GM12801 (cell line): ENCODE results near the gene PLA2G2D.

Source experiments
- TF ChIP-seq, protein P1 (sequence below): IDR thresholded peaks from one replicate; pipeline ENCODE4 v1.5.1; 2011; ENCODE audit warnings: control low read depth; ENCODE audit not compliant: insufficient read length; ENCODE audit errors: extremely low read depth

The PLA2G2D gene

DNA sequence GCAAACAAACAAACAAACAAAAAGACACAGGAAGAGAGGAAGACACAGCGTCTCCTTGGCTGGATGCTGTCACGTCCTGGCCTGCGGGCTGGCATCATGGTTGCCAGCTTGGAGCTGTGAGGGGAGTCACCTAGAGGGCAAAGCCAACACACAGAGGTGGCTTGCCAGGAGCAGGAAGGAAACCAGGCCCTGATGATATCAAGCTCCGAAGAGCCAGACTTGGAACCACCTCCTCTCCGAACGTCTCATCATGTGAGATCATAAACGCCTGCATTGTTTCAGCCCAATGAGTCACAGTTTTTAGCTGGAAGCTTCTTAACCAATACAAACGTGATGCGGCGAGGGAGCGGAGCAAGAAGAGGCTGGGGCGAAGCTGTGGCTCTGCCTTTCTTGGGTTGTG is 8.7 kb downstream of the PLA2G2D start:
- TF ChIP-seq, protein P1, sequence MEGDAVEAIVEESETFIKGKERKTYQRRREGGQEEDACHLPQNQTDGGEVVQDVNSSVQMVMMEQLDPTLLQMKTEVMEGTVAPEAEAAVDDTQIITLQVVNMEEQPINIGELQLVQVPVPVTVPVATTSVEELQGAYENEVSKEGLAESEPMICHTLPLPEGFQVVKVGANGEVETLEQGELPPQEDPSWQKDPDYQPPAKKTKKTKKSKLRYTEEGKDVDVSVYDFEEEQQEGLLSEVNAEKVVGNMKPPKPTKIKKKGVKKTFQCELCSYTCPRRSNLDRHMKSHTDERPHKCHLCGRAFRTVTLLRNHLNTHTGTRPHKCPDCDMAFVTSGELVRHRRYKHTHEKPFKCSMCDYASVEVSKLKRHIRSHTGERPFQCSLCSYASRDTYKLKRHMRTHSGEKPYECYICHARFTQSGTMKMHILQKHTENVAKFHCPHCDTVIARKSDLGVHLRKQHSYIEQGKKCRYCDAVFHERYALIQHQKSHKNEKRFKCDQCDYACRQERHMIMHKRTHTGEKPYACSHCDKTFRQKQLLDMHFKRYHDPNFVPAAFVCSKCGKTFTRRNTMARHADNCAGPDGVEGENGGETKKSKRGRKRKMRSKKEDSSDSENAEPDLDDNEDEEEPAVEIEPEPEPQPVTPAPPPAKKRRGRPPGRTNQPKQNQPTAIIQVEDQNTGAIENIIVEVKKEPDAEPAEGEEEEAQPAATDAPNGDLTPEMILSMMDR, result no peak

DNA sequence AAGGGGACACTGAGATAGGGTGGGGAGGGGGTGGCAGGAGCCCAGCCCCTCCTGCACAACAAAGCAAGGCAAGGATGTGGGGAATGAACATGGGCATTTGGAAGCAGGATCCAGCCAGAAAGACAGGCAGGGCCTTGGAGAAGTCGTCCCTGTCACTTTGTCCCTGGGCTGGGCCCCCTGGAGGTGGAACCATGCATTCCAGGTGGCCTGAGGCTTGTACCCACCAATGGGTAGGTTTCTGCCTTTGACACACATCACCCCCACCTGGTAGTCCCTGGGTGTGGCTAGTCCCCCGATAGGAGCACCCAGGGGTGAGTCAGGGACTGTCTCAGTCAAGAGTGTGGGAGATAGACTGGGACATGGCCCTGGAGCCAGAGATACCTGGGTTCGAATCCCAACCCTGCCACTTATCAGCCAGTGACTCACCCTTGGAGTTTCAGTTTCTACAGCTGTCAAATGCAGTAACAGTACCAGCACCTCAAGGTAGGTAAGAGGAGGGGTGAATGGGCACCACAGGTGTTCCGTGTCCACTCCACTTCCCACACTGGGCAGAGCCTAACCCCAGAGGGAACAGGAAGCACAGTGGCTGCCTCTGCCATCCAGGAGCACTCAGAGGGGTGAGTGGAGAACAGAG is 10.0 kb downstream of the PLA2G2D start:
- TF ChIP-seq, protein P1, result no peak

DNA sequence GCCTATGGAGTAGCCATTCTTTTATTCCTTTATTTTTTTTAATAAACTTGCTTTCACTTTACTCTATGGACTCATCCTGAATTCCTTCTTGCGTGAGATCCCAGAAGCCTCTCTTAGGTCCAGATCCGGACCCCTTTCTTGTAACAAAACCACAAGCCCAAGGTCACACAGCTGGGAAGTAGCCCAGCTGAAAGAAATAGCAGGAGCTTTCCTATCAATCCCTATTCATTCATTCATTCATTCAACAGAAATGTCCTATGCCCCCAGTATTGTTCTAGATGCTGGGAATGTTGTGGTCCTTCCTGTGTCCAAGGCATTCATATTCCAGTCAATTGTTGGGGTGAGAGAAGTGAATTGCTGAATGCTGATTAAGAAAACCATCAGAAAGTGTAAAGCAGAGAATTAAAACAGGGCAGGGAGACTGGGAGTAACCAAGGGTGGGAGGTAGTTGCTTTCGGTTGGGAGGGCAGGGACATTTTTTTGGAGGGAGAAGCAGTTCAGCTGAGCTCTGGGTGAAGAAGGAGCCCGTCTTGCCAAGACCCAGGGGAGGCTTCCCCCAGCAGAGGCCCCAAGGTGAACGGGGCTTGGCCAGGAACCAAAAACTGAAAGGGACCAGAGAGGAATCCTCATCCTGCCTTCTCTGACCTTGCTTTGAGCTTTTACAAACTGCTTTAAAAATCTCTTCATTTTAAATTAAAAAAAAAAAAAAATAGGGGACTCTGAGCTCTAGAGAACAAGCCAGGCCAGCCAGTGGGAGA is 10.8 kb downstream of the PLA2G2D start:
- TF ChIP-seq, protein P1, result no peak

DNA sequence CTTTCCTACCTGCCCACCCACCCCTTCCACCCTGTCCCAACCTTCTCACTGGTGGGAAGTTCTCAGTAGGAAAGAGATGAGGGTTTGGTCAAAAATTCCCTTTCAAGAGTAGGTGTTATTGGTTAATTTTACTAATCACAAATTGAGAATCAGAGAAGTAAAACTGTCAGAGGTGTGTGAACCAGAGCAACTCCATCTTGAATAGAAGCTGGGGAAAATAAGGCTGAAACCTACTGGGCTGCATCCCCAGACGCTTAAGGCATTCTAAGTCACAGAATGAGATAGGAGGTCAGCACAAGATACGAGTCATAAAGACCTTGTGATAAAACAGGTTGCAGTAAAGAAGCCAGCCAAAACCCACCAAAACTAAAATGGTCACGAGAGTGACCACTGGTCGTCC is 11.5 kb downstream of the PLA2G2D start:
- TF ChIP-seq, protein P1, result no peak

DNA sequence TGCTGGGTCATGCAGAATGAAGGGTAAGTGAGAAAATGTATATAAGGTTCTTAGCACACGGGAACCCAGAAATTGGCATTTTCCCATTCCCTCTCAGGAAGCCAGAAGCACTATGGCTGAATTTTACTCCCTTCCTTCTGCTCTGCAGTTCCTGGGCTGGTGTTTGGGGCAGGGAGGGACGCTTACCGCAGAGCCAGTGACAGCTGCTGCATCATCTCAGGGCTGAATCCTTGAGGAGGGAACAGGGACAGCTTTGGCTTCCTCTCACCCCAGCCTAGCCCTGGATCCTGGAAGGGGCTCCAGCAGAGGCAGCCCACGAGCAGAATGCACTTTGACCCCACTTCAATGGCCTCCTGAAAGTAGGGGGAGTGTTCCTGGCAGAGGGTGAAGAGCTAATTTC is 12.0 kb downstream of the PLA2G2D start:
- TF ChIP-seq, protein P1, result no peak

DNA sequence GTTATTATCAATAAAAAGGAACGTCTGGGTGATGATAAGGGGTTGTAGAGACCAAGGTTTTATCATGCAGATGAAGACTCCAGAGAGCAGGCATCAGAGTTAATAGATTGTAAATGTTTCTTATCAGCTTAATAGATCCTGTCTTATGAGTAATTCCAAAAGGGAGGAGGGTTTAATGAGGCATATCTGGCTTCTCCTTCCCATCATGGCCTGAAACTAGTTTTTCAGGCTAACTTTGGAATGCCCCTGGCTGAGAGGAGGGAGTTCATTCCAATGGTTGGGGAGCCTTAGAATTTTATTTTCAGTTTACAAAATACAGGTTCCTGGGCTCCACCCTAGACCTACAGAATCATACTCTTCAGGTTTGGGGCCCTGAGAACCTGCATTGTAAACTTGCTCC is 13.5 kb downstream of the PLA2G2D start:
- TF ChIP-seq, protein P1, result no peak

DNA sequence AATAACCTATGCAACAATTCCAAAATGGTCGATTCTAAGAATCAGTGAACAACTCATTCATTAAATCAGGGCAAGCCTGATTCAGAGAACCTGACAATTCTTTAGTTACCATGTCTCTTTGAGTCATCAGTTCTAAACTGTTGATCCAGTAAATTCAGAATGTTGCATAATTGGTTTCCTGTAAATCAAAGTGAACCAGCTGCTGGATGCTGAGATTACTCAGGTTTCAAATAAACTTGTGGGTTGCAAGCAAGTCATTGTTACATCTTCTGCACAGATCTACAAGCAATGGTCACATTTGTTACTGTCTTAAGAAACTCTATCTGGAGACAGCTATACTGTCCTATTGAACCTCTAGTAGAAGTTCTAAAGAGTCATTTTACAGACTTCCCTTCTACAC is 16.5 kb downstream of the PLA2G2D start:
- TF ChIP-seq, protein P1, result no peak
